NCI-H1048 (cell line): ENCODE measurements around the gene MAML1.
A peak's percentile ranks its signal among the peaks of the same experiment; 100 is the strongest.

Experiments
- DNase-seq: peaks from one replicate; lab custom pipeline; 2025; lab: John Stamatoyannopoulos, UW

Gene MAML1

DNA sequence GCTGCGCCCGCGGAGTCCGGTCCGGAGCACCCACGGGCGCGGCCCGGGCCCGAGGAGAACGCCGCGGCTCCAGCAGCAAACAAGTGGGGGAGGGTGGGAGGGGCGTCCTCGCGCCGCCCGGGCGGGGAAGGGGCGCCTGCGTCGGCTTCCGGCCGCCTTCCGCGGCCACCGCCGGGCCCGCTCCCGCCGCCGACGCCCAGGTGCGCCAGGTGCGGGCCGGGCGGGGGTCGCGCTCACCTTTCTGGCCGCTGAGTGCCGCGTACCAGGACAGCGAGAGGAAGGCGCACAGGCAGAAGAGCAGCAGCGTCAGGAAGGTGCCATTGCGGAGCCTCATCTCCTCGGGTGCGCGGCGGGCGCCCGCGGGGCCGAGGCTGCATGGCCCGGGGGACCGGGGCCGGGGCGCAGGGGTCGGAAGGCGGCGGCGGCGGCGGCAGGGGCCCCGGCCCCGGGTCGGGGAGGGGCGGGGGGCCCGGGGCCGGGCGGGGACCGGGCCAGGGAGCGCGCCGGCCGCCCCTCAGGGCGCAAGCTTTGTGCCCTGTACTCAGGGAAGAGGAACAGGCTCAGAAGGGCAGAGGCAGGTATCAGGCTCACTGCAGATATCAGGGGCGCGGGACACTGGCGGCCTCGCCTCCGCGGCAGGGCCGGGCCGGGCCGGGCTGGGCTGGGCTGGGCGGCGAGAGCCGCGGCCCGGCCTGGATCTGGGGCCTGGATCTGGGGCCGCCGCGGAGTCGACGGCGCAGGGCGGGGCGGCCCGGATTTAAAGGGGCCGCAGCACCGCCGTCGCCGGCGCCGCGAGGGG lies 73.8 kb downstream of the MAML1 start, which contains the start of gene MGAT4B:
TSS of gene MGAT4B (minus strand) at position 617 of the 799 bp plus-strand sequence. CDS start at position 334, 283 bp downstream.
- DNase-seq: peak; percentile 70

DNA sequence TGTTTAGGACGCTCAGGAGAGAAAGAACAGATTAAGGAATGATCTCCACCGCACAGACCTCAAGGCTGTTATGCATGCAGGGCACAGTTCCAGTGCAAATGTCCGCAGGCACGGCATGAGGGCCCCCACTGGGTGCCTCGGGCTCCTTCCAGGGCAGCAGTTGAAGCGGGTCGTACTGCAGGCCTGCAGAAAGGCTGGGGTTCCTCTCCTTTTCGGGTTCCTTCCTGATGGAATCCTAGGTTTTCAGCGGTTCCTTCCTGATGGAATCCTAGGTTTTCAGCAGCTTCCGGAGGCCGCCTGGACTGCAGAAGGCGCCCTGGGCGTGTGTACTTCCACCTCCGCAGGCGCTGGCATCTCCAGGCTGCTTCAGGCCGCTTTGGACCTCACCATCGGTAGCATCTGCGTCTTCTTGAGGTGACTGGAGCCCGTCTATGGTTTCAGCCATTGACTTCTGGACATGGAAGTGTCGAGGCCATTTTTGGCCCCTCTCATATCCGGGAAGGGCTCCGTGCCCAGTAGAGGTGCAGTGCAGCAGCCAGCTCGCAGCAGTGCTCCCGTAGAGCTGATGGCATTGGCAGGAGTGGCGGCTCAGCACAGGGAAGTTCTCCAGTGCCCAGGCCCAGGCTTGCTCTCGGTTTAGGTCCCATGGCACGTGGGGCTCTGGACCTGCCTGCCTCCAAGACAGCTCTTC lies 79.7 kb downstream of the MAML1 start:
- no peak for DNase-seq

DNA sequence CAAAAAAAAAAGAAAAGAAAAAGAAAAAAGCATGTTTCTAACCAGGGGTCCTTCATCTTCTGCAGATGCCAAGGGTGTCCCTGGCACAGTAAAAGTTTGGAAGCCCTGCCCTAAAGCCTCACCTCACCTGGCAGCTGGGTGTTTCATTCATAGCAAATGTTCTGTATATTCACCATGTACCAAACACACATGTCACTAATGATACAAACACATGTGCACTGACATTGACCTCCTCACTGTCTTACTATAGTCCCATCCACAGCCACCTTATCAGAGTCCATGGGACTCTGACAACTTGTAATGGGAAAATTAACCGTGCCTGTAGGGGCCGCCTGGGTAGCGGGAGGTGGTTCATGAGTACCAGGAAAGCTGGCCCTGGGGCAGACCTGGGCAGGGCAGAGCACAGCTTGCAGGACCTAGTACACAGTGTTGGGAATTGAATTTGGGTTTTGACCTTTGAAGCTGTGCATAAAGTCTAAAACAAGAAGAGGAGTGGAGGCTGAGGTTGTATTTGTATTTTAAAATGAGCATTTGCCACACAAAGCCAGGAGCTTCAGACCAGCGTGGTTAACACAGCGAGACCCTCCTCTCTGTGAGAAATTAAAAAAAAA lies 80.5 kb downstream of the MAML1 start:
- no peak for DNase-seq

DNA sequence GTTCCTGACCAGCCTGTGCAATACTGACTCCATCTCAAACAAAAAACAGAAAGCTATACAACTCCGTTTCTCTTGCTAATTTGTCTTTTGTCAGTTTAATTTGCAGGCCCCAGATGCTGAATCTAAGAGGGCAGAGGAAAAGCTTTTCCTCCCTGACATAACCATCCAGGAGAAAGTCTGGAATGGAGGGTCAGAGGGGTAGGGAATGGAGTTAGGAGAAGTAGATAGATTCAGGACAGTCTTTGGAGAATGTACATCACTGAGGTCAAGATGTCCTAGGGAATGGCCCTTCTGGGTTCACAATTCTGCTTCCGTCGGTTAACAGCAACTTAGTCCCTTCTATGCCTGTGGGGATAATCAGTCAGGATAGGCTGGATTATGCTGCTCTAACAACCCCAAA lies 81.5 kb downstream of the MAML1 start:
- no peak for DNase-seq

DNA sequence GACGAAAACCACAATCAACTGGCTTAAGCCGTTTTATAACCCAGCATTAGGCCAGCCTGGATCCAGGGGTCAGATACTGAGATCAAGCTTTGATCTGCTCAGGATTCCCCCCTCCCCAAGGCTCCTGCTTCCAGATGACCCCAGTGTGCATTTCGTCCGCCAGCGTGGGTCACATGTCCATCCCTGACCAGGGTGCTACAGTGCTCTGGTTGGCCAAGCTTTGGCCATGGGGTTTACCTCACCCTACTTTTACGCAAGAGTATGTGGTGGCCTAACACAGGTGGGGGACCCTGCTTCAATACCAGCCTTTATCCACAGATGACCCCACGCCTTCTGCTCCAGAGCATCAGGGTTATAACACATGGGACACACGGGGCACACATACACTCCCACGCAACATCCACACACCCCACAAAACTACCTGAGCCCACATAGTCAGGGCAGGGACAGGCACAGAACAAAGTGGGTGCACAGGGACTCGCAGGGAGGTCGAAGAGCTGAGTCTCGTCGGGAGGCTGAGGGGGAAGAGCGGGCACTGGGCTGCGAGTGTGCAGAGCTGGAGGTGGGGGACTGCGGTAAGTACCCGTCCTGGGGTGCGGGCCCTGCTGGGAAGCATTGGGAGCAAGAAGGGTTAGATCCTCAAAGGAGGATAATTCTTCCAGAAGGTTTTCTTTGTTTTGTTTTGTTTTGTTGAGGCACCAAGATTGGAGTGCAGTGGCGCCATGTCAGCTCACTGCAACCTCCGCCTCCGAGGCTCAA lies 83.0 kb downstream of the MAML1 start:
- no peak for DNase-seq

DNA sequence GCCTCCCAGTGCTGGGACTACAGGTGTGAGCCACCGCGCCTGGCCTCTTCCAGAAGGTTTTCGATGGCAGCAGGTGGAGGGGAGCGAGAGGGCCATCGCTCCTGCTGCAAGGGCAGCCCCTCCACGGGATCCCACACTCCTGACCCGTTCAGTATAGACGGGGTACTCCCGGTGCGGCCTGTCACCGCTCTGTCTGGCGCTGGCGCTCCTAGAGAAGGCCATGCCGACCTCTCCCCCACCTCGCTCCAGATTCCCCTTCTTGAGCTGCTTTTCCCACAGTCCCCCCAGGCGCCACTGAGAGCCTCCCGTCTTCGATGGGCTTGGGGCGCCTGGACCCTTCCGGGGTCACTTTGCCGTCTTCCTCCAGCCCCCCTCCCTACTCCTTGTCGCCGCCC lies 83.8 kb downstream of the MAML1 start:
- DNase-seq: no peak

DNA sequence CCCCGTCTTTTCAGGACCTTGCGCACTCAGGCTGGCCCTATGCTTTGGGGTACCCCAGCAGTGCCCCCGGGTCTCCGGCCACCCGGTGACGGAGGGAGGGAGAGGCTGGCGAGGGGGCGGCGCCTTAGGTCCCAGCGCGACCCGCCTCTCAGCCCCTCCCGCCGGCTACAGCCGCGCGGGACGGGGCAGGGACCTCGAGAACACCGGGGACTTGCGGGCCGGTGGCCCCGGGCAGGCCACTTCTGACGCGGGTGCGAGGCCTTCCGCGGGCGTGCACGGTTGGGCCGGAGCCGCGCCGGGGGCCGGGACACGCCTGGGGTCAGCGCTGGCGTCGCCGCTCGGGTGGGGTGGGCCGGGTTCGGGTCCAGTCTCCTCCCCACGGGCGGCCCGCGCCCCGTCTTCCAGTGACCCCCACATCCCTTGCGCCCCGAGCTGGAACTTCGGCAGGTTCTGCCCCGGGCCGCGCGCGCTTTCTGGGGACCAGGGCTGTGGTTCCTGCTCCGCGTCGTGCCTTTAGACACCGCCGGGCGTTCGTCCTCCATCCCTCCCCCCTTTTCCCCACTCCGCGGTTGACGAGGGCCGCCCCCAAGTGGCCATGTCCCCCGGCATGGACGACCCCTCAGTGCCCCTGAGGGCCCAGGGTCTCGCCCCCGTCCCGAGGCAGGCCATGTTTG lies 84.3 kb downstream of the MAML1 start:
- no peak for DNase-seq

DNA sequence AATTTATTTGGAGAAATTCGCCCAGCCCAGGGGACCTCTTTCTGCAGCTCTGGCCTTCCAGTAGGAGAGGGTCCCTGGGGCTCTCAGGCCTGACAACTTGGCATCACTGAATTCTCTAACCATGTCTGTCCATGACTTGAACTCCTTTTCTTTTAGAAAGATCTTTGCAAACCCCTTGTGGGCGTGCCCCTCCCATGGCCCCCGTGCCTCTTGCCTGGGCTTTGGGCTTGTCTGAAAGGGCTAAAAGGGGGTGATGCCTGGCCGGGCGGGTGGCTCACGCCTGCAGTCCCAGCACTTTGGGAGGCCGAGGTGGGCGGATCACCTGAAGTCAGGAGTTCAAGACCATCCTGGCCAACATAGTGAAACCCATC lies 84.8 kb downstream of the MAML1 start:
- no peak for DNase-seq

DNA sequence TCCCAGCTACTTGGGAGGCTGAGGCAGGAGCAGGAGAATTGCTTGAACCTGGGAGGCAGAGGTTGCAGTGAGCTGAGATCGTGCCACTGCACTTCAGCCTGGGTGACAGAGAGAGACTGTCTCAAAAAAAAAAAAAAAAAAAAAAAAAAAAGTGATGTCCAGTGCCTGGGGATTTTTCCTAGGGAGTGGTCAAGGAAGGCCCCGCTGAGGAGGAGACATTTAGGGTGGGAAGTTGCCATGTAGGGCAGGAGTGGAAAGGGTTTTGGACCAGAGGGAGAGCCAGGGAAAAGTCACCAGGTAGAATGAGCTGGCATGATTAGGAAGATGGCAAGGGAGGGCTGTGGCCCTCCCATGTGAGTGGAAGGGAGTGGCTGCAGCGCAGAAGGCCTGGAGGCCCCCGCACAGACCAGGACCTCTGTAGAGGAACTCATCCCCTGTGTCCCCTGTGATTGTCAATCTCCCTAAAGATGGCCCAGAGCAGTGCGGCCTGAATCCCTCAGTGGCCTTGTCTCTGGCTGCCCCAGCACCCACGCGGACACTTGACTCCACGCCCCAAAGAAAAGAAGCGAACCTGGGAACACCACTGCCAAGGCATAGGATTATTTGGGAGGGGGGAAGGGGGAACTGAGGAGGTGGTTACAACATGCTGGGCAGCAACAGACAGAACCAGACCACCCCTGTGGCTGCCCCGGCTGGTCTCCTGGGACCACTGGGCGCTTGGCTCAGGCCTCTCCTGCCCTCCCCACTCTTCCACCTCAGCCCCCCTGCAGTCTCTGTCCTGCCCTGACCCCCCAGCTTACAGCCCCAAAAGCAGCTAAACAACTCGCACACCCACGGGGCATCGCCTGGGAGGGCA lies 85.5 kb downstream of the MAML1 start:
- no peak for DNase-seq

DNA sequence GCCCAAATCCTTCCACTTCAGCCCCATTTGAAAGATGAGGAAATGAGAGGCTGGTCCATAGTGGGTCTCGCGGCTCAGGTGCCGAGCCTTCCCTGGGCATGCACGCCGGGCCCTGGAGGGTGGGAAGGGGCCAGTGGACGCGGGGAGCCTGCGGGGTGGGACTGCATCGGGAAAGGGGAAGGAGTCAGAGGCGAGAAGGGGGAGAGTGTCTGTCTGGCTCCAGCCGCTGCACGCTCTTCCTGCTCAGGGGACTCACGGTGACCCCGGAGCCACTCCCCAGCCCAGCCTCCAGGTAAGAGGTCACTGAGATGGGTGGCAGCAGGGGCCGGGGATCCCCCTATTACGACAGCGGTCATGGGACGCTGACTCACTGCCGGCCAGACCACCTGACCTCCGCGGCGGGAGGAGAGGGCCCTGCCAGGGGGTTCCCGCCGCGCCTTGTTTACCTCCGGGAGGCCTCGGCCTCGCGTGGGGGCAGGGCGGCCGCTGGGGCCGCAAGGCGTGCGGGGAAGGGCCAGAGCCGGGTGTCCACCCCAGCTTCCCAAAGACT lies 86.2 kb downstream of the MAML1 start:
- DNase-seq: peak; percentile 52

DNA sequence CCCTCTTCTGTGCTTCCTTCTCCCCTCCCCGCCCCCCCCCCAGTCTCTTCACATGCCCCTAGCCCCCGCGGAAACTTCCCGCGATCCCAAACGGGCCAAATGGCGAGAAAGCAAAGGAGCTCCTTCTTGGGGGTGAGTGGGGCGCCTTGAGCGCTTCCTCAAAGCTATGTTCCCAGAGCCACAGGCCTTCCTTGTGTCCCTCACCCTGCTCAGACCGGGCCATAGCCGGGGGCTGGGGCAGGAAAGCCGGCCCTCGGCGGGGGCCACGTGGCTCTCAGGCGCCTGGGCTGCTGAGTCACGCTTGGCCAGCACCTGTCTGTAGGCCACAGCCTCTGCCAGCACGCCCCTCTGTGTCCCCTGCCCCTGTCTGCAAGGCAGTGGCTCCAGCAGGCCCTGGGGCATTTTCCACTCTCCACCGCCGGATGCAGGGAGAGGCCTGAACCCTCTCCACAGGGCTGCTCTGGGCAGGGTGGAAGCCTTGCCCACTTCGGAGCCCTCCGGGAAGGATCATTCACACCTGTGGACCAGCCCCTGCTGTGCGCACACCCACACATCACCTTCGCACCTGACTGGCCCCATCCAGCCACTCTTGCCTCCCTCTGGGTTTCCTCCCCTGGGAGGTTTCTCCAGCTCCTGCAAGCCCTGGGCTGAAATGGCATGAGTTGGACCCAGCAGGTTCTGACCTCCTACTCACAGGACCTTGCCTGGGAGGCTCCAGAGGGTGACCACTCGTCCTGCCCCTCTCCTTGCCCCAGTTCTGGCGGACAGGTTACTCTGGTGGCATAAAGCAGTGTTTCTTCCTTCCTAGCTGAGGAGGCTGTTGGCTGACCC lies 86.9 kb downstream of the MAML1 start:
- DNase-seq: no peak

DNA sequence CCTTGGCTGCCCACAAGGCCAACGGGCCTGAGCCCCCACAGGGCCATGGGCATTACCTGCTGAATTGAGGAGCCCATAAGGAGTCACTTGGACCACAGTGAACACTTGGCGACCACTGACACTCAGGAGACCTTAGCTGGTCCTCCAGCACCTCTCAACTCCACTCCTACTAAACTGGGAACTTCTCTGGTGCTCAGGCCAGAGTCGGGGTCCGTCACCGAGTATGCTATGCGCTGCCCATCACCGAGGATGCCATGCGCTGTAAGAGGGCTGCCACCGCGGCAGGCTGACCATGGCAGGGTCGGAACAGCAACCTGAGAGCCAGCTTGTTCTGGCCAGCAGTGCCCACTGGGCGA lies 87.5 kb downstream of the MAML1 start:
- no peak for DNase-seq

DNA sequence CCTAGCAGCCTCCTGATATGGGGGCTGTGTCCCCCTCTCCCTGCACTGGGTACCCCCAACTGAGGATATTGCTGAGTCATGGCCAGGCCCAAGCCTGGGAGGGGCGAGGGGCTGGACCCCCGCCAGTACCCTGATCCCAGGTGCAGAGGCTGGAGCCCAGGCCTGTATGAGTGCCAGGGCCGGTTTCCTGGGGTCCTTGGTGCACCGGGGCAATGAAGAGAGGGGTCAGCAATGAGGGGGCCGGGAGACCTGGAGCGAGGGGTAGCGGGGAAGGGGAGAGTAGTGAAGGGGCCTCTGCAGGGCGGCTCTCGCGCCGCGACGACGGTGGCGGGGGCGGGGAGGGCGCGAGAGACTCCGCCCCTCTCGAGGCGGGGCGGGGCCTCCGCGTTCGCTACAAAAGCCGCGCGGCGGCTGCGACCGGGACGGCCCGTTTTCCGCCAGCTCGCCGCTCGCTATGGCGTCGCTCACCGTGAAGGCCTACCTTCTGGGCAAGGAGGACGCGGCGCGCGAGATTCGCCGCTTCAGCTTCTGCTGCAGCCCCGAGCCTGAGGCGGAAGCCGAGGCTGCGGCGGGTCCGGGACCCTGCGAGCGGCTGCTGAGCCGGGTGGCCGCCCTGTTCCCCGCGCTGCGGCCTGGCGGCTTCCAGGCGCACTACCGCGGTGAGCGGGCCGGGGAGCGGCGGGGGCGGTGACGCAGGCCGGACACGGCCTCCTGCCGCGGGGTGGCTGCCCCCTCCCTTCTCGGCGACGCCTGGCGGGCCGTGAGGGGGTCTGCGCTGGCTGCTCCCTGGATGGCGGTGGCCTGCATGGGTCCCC lies 88.1 kb downstream of the MAML1 start, which contains the start of gene SQSTM1:
TSS of gene SQSTM1 (plus strand) at position 423 of the 815 bp plus-strand sequence. CDS start at position 455, 32 bp downstream.
- peak; percentile 54 for DNase-seq

DNA sequence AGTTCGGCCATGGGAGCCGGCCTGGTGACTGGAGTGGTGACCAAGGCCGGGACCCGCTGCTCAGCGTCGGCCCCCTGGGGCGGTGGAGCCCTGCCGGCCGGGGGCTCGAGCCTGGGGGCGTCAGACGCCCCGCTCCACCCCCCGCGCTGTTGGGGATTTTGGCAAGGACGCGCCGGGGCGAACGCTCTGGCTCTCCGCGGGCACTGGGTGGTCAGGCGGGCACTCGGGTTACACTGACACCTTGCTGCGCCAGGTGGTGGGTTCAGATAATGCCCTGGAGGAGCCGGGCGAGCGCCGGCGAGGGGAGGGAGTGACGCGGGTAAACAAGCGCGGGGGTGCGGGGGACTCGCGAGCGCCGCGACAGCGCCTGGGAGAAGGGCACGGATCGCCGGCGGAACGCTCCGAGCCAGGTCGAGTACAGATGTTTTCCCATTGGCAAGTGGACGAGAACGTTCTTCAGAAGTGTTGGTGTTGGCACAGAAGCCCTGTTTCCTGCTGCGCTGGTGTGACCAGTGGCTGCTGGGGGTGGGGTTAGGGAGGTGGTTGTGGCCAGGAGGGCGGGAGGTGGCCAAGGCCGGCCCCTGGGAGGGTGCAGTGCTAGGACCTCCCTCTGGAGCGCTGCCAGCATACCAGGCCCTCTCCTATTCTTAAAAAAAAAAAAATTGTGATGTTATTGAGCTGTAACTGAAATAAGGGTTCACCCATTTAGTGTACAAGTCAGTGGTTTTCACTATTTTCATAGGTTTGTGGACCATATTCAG lies 88.9 kb downstream of the MAML1 start:
- DNase-seq: peak; percentile 66

DNA sequence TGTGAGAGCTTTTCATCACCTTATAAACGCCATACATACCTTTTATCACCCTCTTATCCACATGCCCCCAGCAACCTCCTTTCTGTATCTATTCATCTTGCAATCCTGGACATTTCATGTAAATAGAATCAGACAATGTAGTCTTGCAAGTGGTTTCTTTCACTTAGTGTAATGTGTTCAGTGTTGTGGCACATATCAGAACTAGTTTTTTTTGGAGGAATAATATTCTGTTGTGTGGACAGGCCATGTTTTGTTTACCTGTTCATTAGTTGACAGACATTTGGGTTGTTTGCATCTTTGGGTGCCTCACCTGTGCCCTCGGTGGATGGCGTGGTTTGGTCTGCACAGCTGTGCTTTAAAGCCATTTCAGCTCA lies 89.4 kb downstream of the MAML1 start:
- no peak for DNase-seq

DNA sequence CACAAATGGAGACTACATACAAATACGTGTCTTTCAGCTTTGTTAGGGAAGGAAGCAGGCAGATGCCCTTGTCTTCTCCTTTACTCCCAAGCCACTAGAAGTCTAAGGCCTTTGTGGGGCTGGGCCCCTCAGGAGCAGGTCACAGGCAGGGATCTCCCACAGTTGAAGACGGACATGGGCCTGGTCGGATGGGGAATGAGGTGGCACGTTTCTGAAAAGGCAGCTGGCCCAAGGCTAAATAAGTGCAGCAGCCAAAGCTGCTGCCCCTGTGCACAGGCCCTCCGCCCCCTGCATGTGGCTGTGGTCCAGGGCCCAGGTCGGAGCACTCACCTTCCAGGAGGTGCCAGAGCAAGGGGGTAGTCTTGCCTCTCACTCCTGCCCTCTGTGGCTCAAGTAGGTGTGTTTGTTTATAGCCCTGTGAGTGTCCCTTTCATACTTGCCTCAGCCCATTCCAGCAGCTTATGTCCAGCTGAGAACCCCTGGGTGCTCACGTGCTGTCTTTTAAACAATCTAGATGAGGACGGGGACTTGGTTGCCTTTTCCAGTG lies 89.9 kb downstream of the MAML1 start:
- no peak for DNase-seq

DNA sequence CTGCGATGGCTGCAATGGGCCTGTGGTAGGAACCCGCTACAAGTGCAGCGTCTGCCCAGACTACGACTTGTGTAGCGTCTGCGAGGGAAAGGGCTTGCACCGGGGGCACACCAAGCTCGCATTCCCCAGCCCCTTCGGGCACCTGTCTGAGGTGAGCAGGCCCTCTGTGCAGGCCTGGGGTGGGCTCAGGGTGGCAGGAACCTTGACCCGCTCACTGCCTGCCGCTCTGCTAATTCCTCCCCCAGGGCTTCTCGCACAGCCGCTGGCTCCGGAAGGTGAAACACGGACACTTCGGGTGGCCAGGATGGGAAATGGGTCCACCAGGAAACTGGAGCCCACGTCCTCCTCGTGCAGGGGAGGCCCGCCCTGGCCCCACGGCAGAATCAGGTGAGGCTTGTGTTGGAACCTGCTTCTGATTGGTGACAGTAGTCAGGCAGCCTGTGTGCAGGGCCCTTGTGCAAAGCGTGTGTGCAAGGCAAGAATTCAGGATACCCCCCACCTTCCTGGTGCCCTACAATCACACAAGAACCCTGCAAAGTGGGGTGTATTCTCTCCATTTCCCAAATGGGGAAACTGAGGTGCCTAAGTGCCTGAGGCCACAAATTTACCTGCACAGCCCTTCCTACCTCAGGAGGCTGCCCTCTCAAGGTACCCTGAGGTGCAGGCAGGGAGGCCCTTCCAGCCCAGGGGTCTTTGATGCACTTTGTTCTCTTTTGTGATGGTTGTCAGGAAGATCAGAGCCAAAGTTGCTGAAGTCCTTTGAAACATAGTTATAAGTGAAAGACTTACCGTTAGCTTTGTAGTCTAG lies 91.5 kb downstream of the MAML1 start:
- DNase-seq: no peak
